IMR-90 (cell line): ENCODE data around the gene NTM. TPM values are rescaled to one million over a fixed set of nuclear protein-coding genes. Genes with fewer than 3 reads are reported as not detected.

Source experiments
- ATAC-seq: fragments of 200-7000 bp; cut with Tn5 transposase; 2 replicates; pipeline ENCODE4 v1.9.1; 2020; ENCODE audit warnings: low read depth, mild to moderate bottlenecking, moderate library complexity
- BruUV-seq: library from RNA; stranded (reverse); fragments of 400-500 nt; replicated peaks from 2 replicates; lab custom pipeline; 2021; lab: Mats Ljungman, UMichigan
- CTCF ChIA-PET: fragments of 300-600 bp; formaldehyde crosslinking; extraction: SDS; loops from one replicate; lab custom pipeline; 2021; ENCODE audit warnings: antibody characterized with exemption; lab: Yijun Ruan, JAX
- POLR2A ChIA-PET: fragments of 300-600 bp; sonication (Branson Sonifier 250); formaldehyde crosslinking; loops from one replicate; lab custom pipeline; 2022; ENCODE audit warnings: antibody characterized with exemption; ENCODE audit not compliant: unreplicated experiment; lab: Charles Lee
- DNase-seq: peaks from one replicate; pipeline ENCODE4 v3.0.0; 2013
- H2AFZ ChIP-seq: replicated peaks from 2 replicates; pipeline ENCODE3; 2013; ENCODE audit warnings: low read length, mild to moderate bottlenecking; ENCODE audit not compliant: poor library complexity
- H2AK5ac ChIP-seq: 2 replicates; pipeline ENCODE4 v1.6.1; 2013; ENCODE audit warnings: low read depth, low read length, inconsistent platforms
- H2AK9ac ChIP-seq: replicated peaks from 2 replicates; pipeline ENCODE3; 2013; ENCODE audit warnings: mild to moderate bottlenecking, low read depth, low read length, moderate library complexity; ENCODE audit not compliant: poor library complexity
- H2BK120ac ChIP-seq: 2 replicates; pipeline ENCODE4 v1.6.1; 2013; ENCODE audit warnings: low read depth, low read length, inconsistent platforms
- H2BK15ac ChIP-seq: 3 replicates; pipeline ENCODE4 v1.6.1; 2013; ENCODE audit warnings: low read depth, low read length, inconsistent platforms
- H2BK20ac ChIP-seq: 2 replicates; pipeline ENCODE4 v1.6.1; 2013; ENCODE audit warnings: low read depth, mild to moderate bottlenecking, inconsistent platforms, low read length, moderate library complexity
- H2BK5ac ChIP-seq: 2 replicates; pipeline ENCODE4 v1.6.1; 2013; ENCODE audit warnings: mild to moderate bottlenecking, low read depth, low read length, inconsistent platforms; ENCODE audit not compliant: poor library complexity, severe bottlenecking
- H3K14ac ChIP-seq: replicated peaks from 2 replicates; pipeline ENCODE4 v1.6.1; 2013; ENCODE audit warnings: low read depth, low read length, inconsistent platforms
- H3K18ac ChIP-seq: 2 replicates; pipeline ENCODE4 v1.6.1; 2013; ENCODE audit warnings: low read depth, low read length, control low read depth
- H3K23ac ChIP-seq: 2 replicates; pipeline ENCODE4 v1.6.1; 2013; ENCODE audit warnings: low read depth, low read length, inconsistent platforms
- H3K27ac ChIP-seq: 2 replicates; pipeline ENCODE4 v1.5.1; 2013; ENCODE audit warnings: mild to moderate bottlenecking, control low read depth, low read length; ENCODE audit not compliant: insufficient read depth
- H3K27me3 ChIP-seq: 2 replicates; pipeline ENCODE4 v1.6.1; 2013; ENCODE audit warnings: low read length; ENCODE audit not compliant: control insufficient read depth, insufficient read depth
- H3K36me3 ChIP-seq: 2 replicates; pipeline ENCODE4 v1.6.1; 2013; ENCODE audit warnings: low read length, mixed read lengths; ENCODE audit not compliant: control insufficient read depth, insufficient read depth
- H3K4ac ChIP-seq: 2 replicates; pipeline ENCODE4 v1.6.1; 2013; ENCODE audit warnings: low read depth, low read length, inconsistent platforms
- H3K4me1 ChIP-seq: 2 replicates; pipeline ENCODE4 v1.6.1; 2013; ENCODE audit warnings: low read length, mixed read lengths; ENCODE audit not compliant: control insufficient read depth, insufficient read depth
- H3K4me2 ChIP-seq: 2 replicates; pipeline ENCODE4 v1.6.1; 2013; ENCODE audit warnings: low read depth, mild to moderate bottlenecking, control low read depth, low read length, moderate library complexity
- H3K4me3 ChIP-seq: 2 replicates; pipeline ENCODE4 v1.5.1; 2013; ENCODE audit warnings: low read depth, mild to moderate bottlenecking, control low read depth, low read length, moderate library complexity; ENCODE audit not compliant: insufficient read depth
- H3K56ac ChIP-seq: 2 replicates; pipeline ENCODE4 v1.6.1; 2013; ENCODE audit warnings: low read length, inconsistent platforms; ENCODE audit not compliant: insufficient read depth; ENCODE audit errors: extremely low read depth
- H3K79me1 ChIP-seq, 2 experiments: 2 replicates each; pipeline ENCODE4 v1.6.1; 2013; ENCODE audit warnings: low read length in 2 of 2, inconsistent platforms in 1 of 2, low read depth in 1 of 2
- H3K9ac ChIP-seq: 2 replicates; pipeline ENCODE4 v1.6.1; 2013; ENCODE audit warnings: low read depth, low read length, control low read depth
- H3K9me1 ChIP-seq: 2 replicates; pipeline ENCODE4 v1.6.1; 2013; ENCODE audit warnings: low read length, inconsistent platforms; ENCODE audit not compliant: insufficient read depth
- H3K9me3 ChIP-seq: 2 replicates; pipeline ENCODE4 v1.6.1; 2013; ENCODE audit warnings: low read length; ENCODE audit not compliant: control insufficient read depth, insufficient read depth
- H4K20me1 ChIP-seq: 2 replicates; pipeline ENCODE4 v1.6.1; 2013; ENCODE audit warnings: low read length, inconsistent platforms; ENCODE audit not compliant: insufficient read depth
- H4K5ac ChIP-seq: 2 replicates; pipeline ENCODE4 v1.6.1; 2013; ENCODE audit warnings: mild to moderate bottlenecking, low read depth, low read length, control low read depth
- H4K8ac ChIP-seq, 2 experiments: 2 replicates each; pipeline ENCODE4 v1.6.1; 2013; ENCODE audit warnings: low read depth in 2 of 2, low read length in 2 of 2, control low read depth in 1 of 2, inconsistent platforms in 1 of 2
- H4K91ac ChIP-seq: 2 replicates; pipeline ENCODE4 v1.6.1; 2013; ENCODE audit warnings: low read depth, low read length, inconsistent platforms; ENCODE audit not compliant: insufficient read depth
- CHD1 ChIP-seq: IDR thresholded peaks from 2 replicates; pipeline ENCODE4 v1.6.1; 2012; ENCODE audit warnings: low read depth, low read length, improper control_type of control experiment
- NFE2L2 ChIP-seq: fragments of 150-350 bp; IDR thresholded peaks from 2 replicates; pipeline ENCODE4 v1.6.1; 2016; ENCODE audit warnings: low read depth, mild to moderate bottlenecking, low read length
- RFX5 ChIP-seq: IDR thresholded peaks from 2 replicates; pipeline ENCODE4 v1.8.0; 2012; ENCODE audit warnings: low read depth, mild to moderate bottlenecking, low read length, moderate library complexity
- WGBS, 2 experiments: methylation state at CpG; one replicate each; pipeline versions ENCODE4 v1.1.5 to v1.1.7; 2013; ENCODE audit warnings: missing lambda C conversion rate in 2 of 2; ENCODE audit not compliant: insufficient read length in 1 of 2; ENCODE audit errors: extremely low coverage in 2 of 2; 5-methylcytosine and 5-hydroxymethylcytosine counted together
- dilution Hi-C: fragments of 300-500 bp; cut with HindIII; formaldehyde crosslinking; loops from one replicate; pipeline ENCODE4 v1.14.3; 2018; ENCODE audit warnings: low sequenced_read_pairs; ENCODE audit not compliant: unreplicated experiment
- in situ Hi-C: fragments of 300-500 bp; cut with MboI; formaldehyde crosslinking; loops from 3 replicates; pipeline ENCODE4 v1.14.3; 2019; ENCODE audit warnings: low sequenced_read_pairs, inconsistent platforms, mixed read lengths
- intact Hi-C: fragments of 100-400 bp; cut with micrococcal nuclease; formaldehyde crosslinking; loops from 2 replicates; pipeline ENCODE4 v1.10.0; 2022
- polyA plus RNA-seq, 3 experiments: library from polyadenylated mRNA; depleted of rRNA; stranded (reverse); fragments of >200 nt; gene quantifications; 2 replicates each; pipeline ENCODE4 v1.2.3, GENCODE V29; 2012; ENCODE audit warnings: low replicate concordance in 1 of 3
- total RNA-seq: library from RNA; depleted of rRNA; stranded (reverse); fragments of >200 nt; gene quantifications from 2 replicates; pipeline ENCODE4 v1.2.3, GENCODE V29; 2012

NTM gene
- total and polyA plus RNA-seq, 2 of the 4 experiments (the other 2 are of a cell fraction) = 19.5 to 25.5 TPM

DNA sequence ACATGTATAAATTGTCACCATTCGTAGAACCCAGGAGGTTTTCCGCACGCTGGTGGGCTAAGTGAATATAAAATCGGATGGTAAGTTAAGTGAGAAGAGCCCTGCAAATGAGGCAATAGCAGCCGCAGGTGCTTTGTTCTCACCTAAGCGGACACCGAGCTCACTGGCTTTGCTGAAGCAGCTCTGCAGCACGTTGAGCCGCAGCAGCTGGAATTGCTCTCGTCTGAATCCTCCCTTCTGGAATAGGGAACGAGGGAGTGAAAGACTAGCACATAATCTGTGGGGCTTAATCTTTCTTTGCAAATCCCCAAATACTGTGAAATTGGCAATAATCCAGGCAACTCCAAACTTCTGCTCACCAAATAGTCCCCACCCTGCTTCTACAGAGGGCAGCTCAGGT is 488.1 kb downstream of the NTM start:
- no peak overlapping the region for H4K8ac ChIP-seq
- H3K23ac ChIP-seq = no peak overlapping the region
- no peaks in the 10 kb centered on the region for H4K20me1 ChIP-seq
- intact Hi-C loops (no loop called here), in situ Hi-C loops (no loop called here), dilution Hi-C loops (no loop called here)
- no peak overlapping the region for H3K4ac ChIP-seq
- H3K27ac ChIP-seq = no peak overlapping the region
- no peak overlapping the region for H3K4me3 ChIP-seq
- no peak overlapping the region for H2BK20ac ChIP-seq
- peaks cover 9% of the 10 kb centered on the region for H3K27me3 ChIP-seq
- no peak overlapping the region for H3K18ac ChIP-seq
- H2BK120ac ChIP-seq = no peak overlapping the region
- H2BK5ac ChIP-seq = no peak overlapping the region
- DNase-seq (no peak), ATAC-seq (no peak)
- no peak overlapping the region for H2AFZ ChIP-seq
- WGBS, 2 experiments = 33% methylated on average over 6 of the region's 11 CpGs; no CpG with 5 or more reads in 1 of the 2 experiments
- peaks cover 3% of the 10 kb centered on the region; the same call in 1 of the 2 replicates for H3K4me1 ChIP-seq
- no peak overlapping the region for H3K4me2 ChIP-seq
- no peaks in the 10 kb centered on the region for H3K36me3 ChIP-seq
- no peak overlapping the region for H4K91ac ChIP-seq
- H3K9ac ChIP-seq = no peak overlapping the region
- no peak overlapping the region for H2BK15ac ChIP-seq
- TF ChIP-seq RFX5 (no peak), CHD1 (no peak), NFE2L2 (no peak)
- no peaks in the 10 kb centered on the region for H3K79me1 ChIP-seq
- H4K5ac ChIP-seq = no peak overlapping the region
- ChIA-PET CTCF (interaction anchor here (0.6 kb wide), 1 partner anchor 112 kb away, joined by 3 read pairs; no protein-coding TSS in a partner anchor), POLR2A (no interaction called here)
- BruUV-seq = no TSS peak
- no peak overlapping the region for H2AK5ac ChIP-seq
- no peak overlapping the region for H3K56ac ChIP-seq
- no peak overlapping the region for H3K14ac ChIP-seq
- H2AK9ac ChIP-seq = no peak overlapping the region
- H3K9me3 ChIP-seq = no peaks in the 10 kb centered on the region
- H3K9me1 ChIP-seq = no peaks in the 10 kb centered on the region
